ENCODE measurements around the gene F12. TPM values are rescaled to one million over a fixed set of nuclear protein-coding genes. Genes with fewer than 3 reads are reported as not detected.

Gene F12
- total RNA-seq, 1 experiment from 2014 or later = 30.0 TPM

GRCh38 chr5:177402271-177403043 lies 6.9 kb downstream of the F12 start:
- Histone ChIP-seq H3K9ac (ENCODE audit: low read length) (peak overlapping the region; percentile 92), H3K9me2 (ENCODE audit: insufficient read depth) (no peaks in the 10 kb centered on the region), H3K4me3 (replicated peaks in 1 of 2; ENCODE audit: low read depth in 1 of 2, low read length in 2 of 2) (peak overlapping the region; percentile 69 to 82), H3K79me2 (ENCODE audit: insufficient read depth, low read length) (no peaks in the 10 kb centered on the region), H3K4me2 (ENCODE audit: low read length) (peak overlapping the region; percentile 97), H3K27ac (ENCODE audit: low read depth, low read length) (peak overlapping the region; percentile 99), H2AFZ (ENCODE audit: low read depth, low read length, poor library complexity, severe bottlenecking) (no peak overlapping the region), H4K20me1 (ENCODE audit: insufficient read depth) (no peaks in the 10 kb centered on the region), H3K36me3 (ENCODE audit: control insufficient read depth in 1 of 2, insufficient read depth in 2 of 2, low read length in 2 of 2) (no peaks in the 10 kb centered on the region), H3K4me1 (ENCODE audit: control insufficient read depth in 1 of 2, insufficient read depth in 2 of 2, low read length in 2 of 2) (peaks cover 15 to 37% of the 10 kb centered on the region in 2 experiments), H3K27me3 (ENCODE audit: insufficient read depth, low read length) (no peaks in the 10 kb centered on the region), H3K9me3 (ENCODE audit: control insufficient read depth in 1 of 2, insufficient read depth in 1 of 2, low read depth in 1 of 2, low read length in 2 of 2) (no peaks in the 10 kb centered on the region)
- ChIA-PET POLR2A (interaction anchor here (0.7 to 2.1 kb wide), 10 partner anchors 12 to 95 kb away, joined by 3 to 14 read pairs (median 6); partner anchors contain the start of genes GRK6 and PDLIM7), CTCF (interaction anchor here (0.8 to 5.3 kb wide), 15 partner anchors 10 to 291 kb away, joined by 3 to 85 read pairs (median 8); partner anchors contain the start of genes GRK6, MXD3 and PRR7), RAD21 (ENCODE audit: low non-redundant PET in 1 of 2, low total read pairs in 2 of 2, uncharacterized antibody in 2 of 2, unreplicated experiment in 2 of 2) (interaction anchor here (0.7 to 1.6 kb wide), 7 partner anchors 12 to 84 kb away, joined by 3 to 5 read pairs (median 3); no protein-coding TSS in a partner anchor)
- DNase-seq (ENCODE audit: low read depth, low spot score) (peak; percentile 82), ATAC-seq (peak; percentile 77)
- intact Hi-C loops (cut with micrococcal nuclease) = loop anchor here (2.0 to 5.0 kb wide), 3 partner anchors 95 to 290 kb away; partner anchors contain the start of genes B4GALT7 and PDLIM7
- BruUV-seq (replicated peaks) = TSS peak; percentile 78
- TF ChIP-seq SP1 (IDR thresholded peaks at IDR 0.05; ENCODE audit: low read depth) = no peak
- peak in 2 of 3 experiments; percentile 60 to 63; a peak in 4 of 6 replicates for TF ChIP-seq CTCF (IDR thresholded peaks at IDR 0.05 in 2 of 3, conservative IDR thresholded peaks at IDR 0.05 in 1 of 3; ENCODE audit: borderline replicate concordance in 1 of 3, insufficient read depth in 1 of 3, low read depth in 2 of 3, low read length in 2 of 3)
- TF ChIP-seq POLR2A (IDR thresholded peaks at IDR 0.05; ENCODE audit: borderline replicate concordance, extremely low read depth, insufficient read depth, insufficient read length) = peak; percentile 54
- TF ChIP-seq JUND (IDR thresholded peaks at IDR 0.05) = no peak
- TF ChIP-seq REST (IDR thresholded peaks at IDR 0.05; ENCODE audit: low read depth) = no peak
- TF ChIP-seq POLR2AphosphoS5 (IDR thresholded peaks at IDR 0.05; ENCODE audit: low read depth, low read length) = peak; percentile 89
- TF ChIP-seq YY1 (IDR thresholded peaks at IDR 0.05; ENCODE audit: extremely low read depth, insufficient replicate concordance, low read depth, low read length) = peak; percentile 75
- no peak for TF ChIP-seq RAD21 (IDR thresholded peaks at IDR 0.05; ENCODE audit: low read depth)
- TF ChIP-seq SIN3A (IDR thresholded peaks at IDR 0.05; ENCODE audit: low read depth) = no peak
